WI38 (cell line): ENCODE data around the gene MSL3.

Experiments
- H3K4me3 ChIP-seq: 2 replicates; pipeline ENCODE4 v1.5.1; 2011; ENCODE audit warnings: low read depth, mild to moderate bottlenecking, control low read depth, low read length
- CTCF ChIP-seq: IDR thresholded peaks from 2 replicates; pipeline ENCODE4 v1.5.1; 2012; ENCODE audit warnings: low read depth, mild to moderate bottlenecking, control low read depth, low read length

The MSL3 gene

GRCh38 chrX:11778230-11778629 is 20.2 kb downstream of the MSL3 start:
- no peak overlapping the region for H3K4me3 ChIP-seq
- TF ChIP-seq CTCF = no peak

- no peak overlapping the region for H3K4me3 ChIP-seq
- TF ChIP-seq CTCF = no peak
These were observed 23.1 kb downstream of the MSL3 start for GRCh38 chrX:11781133-11781532.

GRCh38 chrX:11781734-11782370 is 23.8 kb downstream of the MSL3 start:
- no peak for TF ChIP-seq CTCF

GRCh38 chrX:11784543-11784942 is 26.5 kb downstream of the MSL3 start:
- no peak overlapping the region for H3K4me3 ChIP-seq
- no peak for TF ChIP-seq CTCF

More at GRCh38 chrX:11781734-11782370, 23.8 kb downstream of the MSL3 start:
- no peak overlapping the region for H3K4me3 ChIP-seq

GRCh38 chrX:11786862-11787261 is 28.8 kb downstream of the MSL3 start:
- no peak for TF ChIP-seq CTCF
- no peak overlapping the region; the same call in 1 of the 2 replicates for H3K4me3 ChIP-seq

GRCh38 chrX:11787564-11787963 is 29.5 kb downstream of the MSL3 start:
- peak; percentile 56 for TF ChIP-seq CTCF
- H3K4me3 ChIP-seq = peak overlapping the region; percentile 4; the same call in 1 of the 2 replicates

- no peak overlapping the region for H3K4me3 ChIP-seq
- TF ChIP-seq CTCF = no peak
These were observed 31.8 kb downstream of the MSL3 start for GRCh38 chrX:11789809-11790208.
